HG03066 (cell line): Measurements from ENCODE around the gene KLRF2.

ENCODE experiments used
- ATAC-seq: cut with Tn5 transposase; IDR thresholded peaks from one replicate; pipeline ENCODE4 v1.9.1; 2021; ENCODE audit warnings: low read depth; ENCODE audit not compliant: unreplicated experiment

KLRF2 gene

DNA sequence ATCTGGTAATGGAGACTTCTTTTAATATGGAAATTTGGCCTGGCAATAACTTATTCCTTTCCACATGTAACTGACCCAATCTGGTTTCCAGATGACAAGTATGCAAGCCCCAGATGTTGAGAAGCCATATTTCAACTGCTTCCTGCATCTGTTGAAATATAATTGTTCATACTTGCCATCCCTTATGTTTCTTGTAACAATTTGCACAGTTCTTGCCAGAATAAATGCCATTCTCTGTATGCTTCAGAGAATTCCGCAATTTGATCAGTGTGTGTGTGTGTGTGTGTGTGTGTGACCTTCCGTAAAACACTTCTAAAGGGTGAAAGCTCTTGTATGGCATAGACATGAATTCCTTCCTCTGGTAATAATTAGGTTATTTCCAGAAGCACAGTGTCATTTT is 52.7 kb downstream of the KLRF2 start:
- no peak for ATAC-seq

DNA sequence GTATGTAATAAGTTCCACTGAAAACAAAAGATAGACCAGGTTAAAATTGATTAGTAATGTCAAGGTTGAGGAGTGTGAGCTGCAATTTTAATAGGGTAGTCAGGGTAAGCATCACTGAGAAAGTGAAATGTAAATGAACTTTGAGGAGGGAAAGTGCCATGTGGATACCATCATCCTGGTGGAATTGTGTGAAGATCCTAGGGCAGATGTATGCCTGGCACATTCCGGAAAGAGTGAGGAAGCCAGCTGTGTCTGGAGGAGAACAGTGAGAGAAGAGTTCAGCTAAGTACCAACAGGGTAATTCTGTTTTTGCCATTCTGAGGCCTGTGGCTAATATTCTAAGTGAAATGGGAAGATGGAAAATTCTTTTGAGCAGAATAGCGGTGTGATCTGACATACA is 53.7 kb downstream of the KLRF2 start:
- ATAC-seq, result no peak

DNA sequence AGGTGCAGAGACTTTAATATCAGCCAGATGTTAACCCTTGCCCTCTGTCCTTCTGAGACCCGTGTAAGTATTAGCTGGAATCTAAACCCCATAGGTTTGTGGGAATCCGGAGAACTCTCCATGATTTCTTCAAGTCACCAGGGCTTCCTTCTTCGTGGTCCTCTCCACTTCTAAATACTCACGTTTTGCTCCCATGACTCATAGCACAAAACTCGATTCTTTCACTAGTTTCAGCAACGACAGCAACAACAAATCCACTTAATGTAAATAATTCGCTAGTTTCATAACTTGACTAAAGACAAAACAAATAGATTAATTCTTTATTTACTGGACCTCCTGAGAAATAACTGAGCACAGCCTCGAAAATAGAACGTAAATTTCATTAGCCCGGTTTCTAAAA is 55.3 kb downstream of the KLRF2 start:
- ATAC-seq, result no peak

DNA sequence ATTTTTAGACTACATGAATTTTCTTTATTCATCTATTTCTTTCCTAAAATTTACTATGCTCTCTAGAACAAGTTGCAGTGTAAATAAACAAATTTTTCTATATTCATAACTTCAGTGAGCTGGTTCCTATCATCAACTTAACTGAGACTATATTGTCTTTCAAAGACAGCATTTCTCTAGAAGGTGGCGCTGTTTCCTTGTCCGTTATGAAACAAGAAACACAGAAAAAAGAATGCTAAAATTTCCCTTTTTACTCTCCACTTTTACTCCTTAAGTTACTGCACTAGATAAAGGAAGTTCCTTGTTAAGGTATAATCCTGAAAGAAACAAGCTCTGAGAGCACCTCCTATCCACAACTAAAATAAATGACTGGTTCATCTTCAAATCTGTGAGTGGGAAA is 59.1 kb downstream of the KLRF2 start:
- ATAC-seq, result no peak

DNA sequence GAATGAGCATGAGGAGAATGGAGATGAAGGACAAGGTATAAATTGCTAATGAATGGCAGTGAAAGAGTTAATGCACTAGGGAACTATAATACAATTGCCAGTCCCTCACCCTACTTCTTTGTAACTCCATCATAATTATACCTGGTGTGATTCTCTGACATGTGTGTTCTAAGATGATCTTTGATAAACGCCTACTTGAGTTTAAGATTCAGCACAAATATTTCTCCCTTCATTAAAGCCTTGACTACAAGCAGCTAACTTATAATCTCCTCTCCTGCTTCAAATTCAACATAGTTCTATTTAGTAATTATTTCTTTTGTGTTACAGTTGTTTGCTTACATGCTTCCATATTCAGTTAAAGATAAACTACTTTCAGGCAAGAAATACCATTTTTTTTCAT is 60.5 kb downstream of the KLRF2 start:
- no peak for ATAC-seq

DNA sequence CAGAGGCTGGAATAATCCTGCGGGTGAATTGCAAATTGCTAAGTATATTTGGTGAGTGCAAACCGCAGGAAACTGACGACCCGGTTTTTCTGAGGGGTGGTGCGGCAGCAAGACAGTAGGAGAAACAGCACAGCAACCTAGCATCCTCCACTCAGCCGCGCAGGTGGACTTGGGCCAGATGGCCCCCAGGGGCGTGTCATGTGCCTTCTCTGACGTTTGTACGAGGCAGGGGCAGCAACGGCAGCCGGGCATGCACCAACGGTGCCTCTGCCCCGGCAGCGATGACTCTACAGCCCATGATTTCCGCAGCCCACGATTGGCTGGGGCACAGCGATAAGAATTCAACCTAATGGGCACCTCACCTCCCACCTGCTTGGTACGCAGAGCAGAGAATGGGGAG is 62.0 kb downstream of the KLRF2 start:
- no peak for ATAC-seq

DNA sequence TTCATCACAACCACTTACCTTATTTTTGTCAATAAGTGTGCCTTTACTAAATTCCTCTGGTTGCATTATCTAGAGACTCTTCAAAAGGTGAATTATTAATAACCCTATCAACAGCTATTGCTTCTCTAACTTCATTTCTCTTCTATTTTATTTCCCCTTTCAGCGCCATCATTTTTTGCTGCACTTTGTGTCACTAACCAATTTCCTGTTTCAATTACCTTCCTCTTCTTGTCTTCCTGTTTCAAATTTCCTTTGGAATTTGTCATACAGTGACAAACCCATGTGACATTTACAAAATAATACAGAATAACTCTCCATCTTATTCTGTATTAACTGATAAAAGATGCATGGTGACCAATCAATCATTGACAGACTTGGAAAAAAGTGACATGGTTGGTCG is 63.1 kb downstream of the KLRF2 start:
- no peak for ATAC-seq
